Subcutaneous abdominal adipose tissue (tissue), 5 donors: ENCODE data around the gene DYNLT2.

Source experiments
- H3K27ac ChIP-seq: one replicate; pipeline ENCODE4 v1.7.0; 2013; ENCODE audit warnings: low read depth, mild to moderate bottlenecking, inconsistent platforms, low read length, moderate library complexity
- H3K27me3 ChIP-seq, 5 donors: one replicate each; pipeline ENCODE4 v1.7.0; 2013; ENCODE audit warnings: low read length in 5 of 5, inconsistent platforms in 1 of 5; ENCODE audit not compliant: control insufficient read depth in 5 of 5, insufficient read depth in 4 of 5
- H3K36me3 ChIP-seq, 5 donors: one replicate each; pipeline ENCODE4 v1.7.0; 2013; ENCODE audit warnings: low read length in 5 of 5; ENCODE audit not compliant: control insufficient read depth in 5 of 5, insufficient read depth in 5 of 5
- H3K4me1 ChIP-seq, 5 donors: one replicate each; pipeline ENCODE4 v1.7.0; 2013; ENCODE audit warnings: low read length in 5 of 5, mild to moderate bottlenecking in 3 of 5, moderate library complexity in 1 of 5; ENCODE audit not compliant: control insufficient read depth in 5 of 5, insufficient read depth in 5 of 5
- H3K4me3 ChIP-seq, 5 donors: one replicate each; pipeline ENCODE4 v1.7.0; 2013; ENCODE audit warnings: low read length in 5 of 5, low read depth in 1 of 5
- H3K9ac ChIP-seq, 5 donors: one replicate each; pipeline ENCODE4 v1.7.0; 2013; ENCODE audit warnings: low read length in 5 of 5, mild to moderate bottlenecking in 4 of 5, moderate library complexity in 3 of 5
- H3K9me3 ChIP-seq, 5 donors: one replicate each; pipeline ENCODE4 v1.7.0; 2013; ENCODE audit warnings: low read length in 5 of 5; ENCODE audit not compliant: control insufficient read depth in 5 of 5
- donor health status: healthy.
- donor health status: healthy.
- donor health status: healthy.
- donor health status: healthy.
- donor health status: healthy.

DYNLT2 gene

GRCh38 chr6:169741344-169741743 lies 10.0 kb downstream of the DYNLT2 start:
- H3K9ac ChIP-seq = no peak overlapping the region
- no peaks in the 10 kb centered on the region for H3K36me3 ChIP-seq
- peaks cover 2 to 12% (median 9%) of the 10 kb centered on the region in 5 donors for H3K4me1 ChIP-seq
- no peaks in the 10 kb centered on the region for H3K9me3 ChIP-seq
- no peaks in the 10 kb centered on the region for H3K27me3 ChIP-seq
- H3K27ac ChIP-seq = no peak overlapping the region
- H3K4me3 ChIP-seq = no peak overlapping the region

- Histone ChIP-seq H3K27me3 (no peaks in the 10 kb centered on the region), H3K27ac (no peak overlapping the region), H3K4me1 (peaks cover 2 to 12% (median 9%) of the 10 kb centered on the region in 5 donors), H3K36me3 (no peaks in the 10 kb centered on the region), H3K9ac (no peak overlapping the region), H3K4me3 (no peak overlapping the region), H3K9me3 (no peaks in the 10 kb centered on the region)
Observed at GRCh38 chr6:169738976-169739529, 12.3 kb downstream of the DYNLT2 start.

GRCh38 chr6:169738204-169738975 lies 13.0 kb downstream of the DYNLT2 start:
- Histone ChIP-seq H3K9ac (no peak overlapping the region), H3K36me3 (no peaks in the 10 kb centered on the region), H3K9me3 (no peaks in the 10 kb centered on the region), H3K4me1 (peaks cover 2 to 12% (median 9%) of the 10 kb centered on the region in 5 donors), H3K27ac (no peak overlapping the region), H3K4me3 (peak overlapping the region in 2 of 5 donors; percentile 7 to 29), H3K27me3 (no peaks in the 10 kb centered on the region)

GRCh38 chr6:169729961-169730360 lies 21.4 kb downstream of the DYNLT2 start:
- no peak overlapping the region for H3K27ac ChIP-seq
- no peak overlapping the region for H3K4me3 ChIP-seq
- H3K9ac ChIP-seq = no peak overlapping the region
- H3K27me3 ChIP-seq = no peaks in the 10 kb centered on the region
- H3K36me3 ChIP-seq = no peaks in the 10 kb centered on the region
- H3K4me1 ChIP-seq = peaks cover 0 to 6% (median 5%) of the 10 kb centered on the region in 5 donors
- no peaks in the 10 kb centered on the region for H3K9me3 ChIP-seq

GRCh38 chr6:169726963-169727362 lies 24.4 kb downstream of the DYNLT2 start:
- H3K9me3 ChIP-seq = no peaks in the 10 kb centered on the region
- H3K36me3 ChIP-seq = no peaks in the 10 kb centered on the region
- H3K27ac ChIP-seq = no peak overlapping the region
- H3K4me3 ChIP-seq = no peak overlapping the region
- H3K27me3 ChIP-seq = no peaks in the 10 kb centered on the region
- peaks cover 2 to 23% (median 20%) of the 10 kb centered on the region in 5 donors for H3K4me1 ChIP-seq
- H3K9ac ChIP-seq = no peak overlapping the region

GRCh38 chr6:169726049-169726400 lies 25.3 kb downstream of the DYNLT2 start:
- Histone ChIP-seq H3K36me3 (no peaks in the 10 kb centered on the region), H3K4me3 (no peak overlapping the region), H3K27ac (peak overlapping the region; percentile 87), H3K27me3 (no peaks in the 10 kb centered on the region), H3K9me3 (no peaks in the 10 kb centered on the region), H3K9ac (no peak overlapping the region), H3K4me1 (peaks cover 2 to 26% (median 23%) of the 10 kb centered on the region in 5 donors)

GRCh38 chr6:169725125-169726048 lies 26.0 kb downstream of the DYNLT2 start:
- peaks cover 2 to 26% (median 23%) of the 10 kb centered on the region in 5 donors for H3K4me1 ChIP-seq
- no peaks in the 10 kb centered on the region for H3K27me3 ChIP-seq
- H3K4me3 ChIP-seq = peak overlapping the region; percentile 64 to 82 (median 71)
- H3K9me3 ChIP-seq = no peaks in the 10 kb centered on the region
- H3K9ac ChIP-seq = peak overlapping the region in 4 of 5 donors; percentile 63 to 79 (median 73)
- no peaks in the 10 kb centered on the region for H3K36me3 ChIP-seq
- peak overlapping the region; percentile 87 for H3K27ac ChIP-seq

- peak within 1 kb of the TSS; percentile 87 for H3K27ac ChIP-seq
- no peaks in the 10 kb centered on the region for H3K36me3 ChIP-seq
- peaks cover 2 to 26% (median 23%) of the 10 kb centered on the region in 5 donors for H3K4me1 ChIP-seq
- peak within 1 kb of the TSS; percentile 76 to 85 (median 79) for H3K9ac ChIP-seq
- no peaks in the 10 kb centered on the region for H3K9me3 ChIP-seq
- no peaks in the 10 kb centered on the region for H3K27me3 ChIP-seq
- H3K4me3 ChIP-seq = peak within 1 kb of the TSS; percentile 75 to 91 (median 85)
Observed at GRCh38 chr6:169724494-169725124, 26.8 kb downstream of the DYNLT2 start, which contains the start of gene PHF10. Gene PHF10 (minus strand): TSS chr6:169724500. CDS start chr6:169723931, 569 bp downstream.

GRCh38 chr6:169723991-169724493 lies 27.3 kb downstream of the DYNLT2 start:
- peak overlapping the region in 3 of 5 donors; percentile 56 to 66 (median 56) for H3K4me3 ChIP-seq
- no peak overlapping the region for H3K9ac ChIP-seq

More at GRCh38 chr6:169723991-169724493, 27.3 kb downstream of the DYNLT2 start:
- Histone ChIP-seq H3K9me3 (no peaks in the 10 kb centered on the region), H3K27me3 (no peaks in the 10 kb centered on the region), H3K27ac (no peak overlapping the region), H3K36me3 (no peaks in the 10 kb centered on the region), H3K4me1 (peaks cover 2 to 26% (median 23%) of the 10 kb centered on the region in 5 donors)
